ENCODE results near the gene SERPINA6. TPM values are rescaled to one million over a fixed set of nuclear protein-coding genes. Genes with fewer than 3 reads are reported as not detected.
"Not testable (repeated sequence)": the region's sequence is repeated elsewhere in the genome, so short reads cannot be mapped to it uniquely, and the experiment has no call there.

Gene SERPINA6
- total and polyA plus RNA-seq, 4 donors, result 0.18 to 0.77 (median 0.35) TPM

DNA sequence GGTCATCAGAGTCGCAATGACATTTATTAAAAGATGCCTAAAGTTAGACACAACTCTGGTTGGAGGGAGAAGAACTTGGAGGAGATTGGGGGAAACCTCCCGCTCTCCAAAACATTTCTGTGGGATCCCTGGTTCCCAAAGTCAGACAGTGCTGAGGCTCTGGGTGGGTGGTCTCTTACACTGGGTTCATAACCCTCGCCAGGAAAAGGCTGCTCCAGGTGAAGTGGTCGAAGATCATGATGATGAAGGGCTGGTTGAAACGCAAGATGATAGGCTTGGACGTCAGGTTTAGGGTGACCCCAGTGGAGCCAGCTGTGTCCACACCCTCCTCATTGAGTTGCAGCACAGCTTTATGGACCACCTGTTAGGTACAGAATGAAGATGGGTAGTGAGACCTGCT, 18.9 kb downstream of the SERPINA6 start:
- 87 to 91% methylated on average over 6 of the region's 6 CpGs for WGBS, 2 donors
- Histone ChIP-seq H3K4me3 (no peak overlapping the region), H3K36me3 (ENCODE audit: control insufficient read depth in 4 of 4, insufficient read depth in 4 of 4, low read length in 4 of 4) (no peaks in the 10 kb centered on the region), H3K9me3 (ENCODE audit: control insufficient read depth in 4 of 4, insufficient read depth in 3 of 4, low read length in 3 of 4) (peaks cover 0 to 10% (median 3%) of the 10 kb centered on the region in 4 donors), H3K9ac (ENCODE audit: insufficient read depth in 1 of 2, low read length in 2 of 2) (no peak overlapping the region), H3K27ac (ENCODE audit: low read depth in 1 of 2, low read length in 1 of 2) (no peak overlapping the region), H3K27me3 (ENCODE audit: control insufficient read depth in 3 of 3, insufficient read depth in 3 of 3, low read length in 2 of 3) (no peaks in the 10 kb centered on the region), H3K4me1 (ENCODE audit: control insufficient read depth in 5 of 5, insufficient read depth in 5 of 5, low read length in 5 of 5) (no peaks in the 10 kb centered on the region)
- TF ChIP-seq CTCF (IDR thresholded peaks at IDR 0.05; ENCODE audit: control extremely low read depth, extremely low read depth), result no peak
- ATAC-seq (ENCODE audit: insufficient read depth, low FRiP score) (no peak), DNase-seq (no peak)

DNA sequence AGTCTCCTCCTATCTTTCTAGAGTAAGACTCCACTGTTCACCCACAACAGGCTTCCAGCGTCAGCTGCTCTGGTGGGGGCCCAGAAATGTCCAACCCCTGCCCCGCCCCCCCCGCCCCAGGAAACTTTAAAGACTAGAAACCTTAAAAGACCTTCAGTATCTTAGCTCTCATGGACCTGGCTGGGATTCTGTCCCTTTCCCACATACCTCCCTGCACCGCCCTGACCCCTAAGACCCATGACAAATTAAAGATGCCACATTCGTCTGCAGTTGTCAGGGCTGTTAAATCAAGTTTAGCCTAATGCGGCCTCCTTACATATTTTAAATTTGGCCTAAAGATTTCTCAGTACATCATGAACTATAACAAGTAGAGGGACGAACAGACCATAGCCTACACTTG, 20.0 kb downstream of the SERPINA6 start:
- 85 to 88% methylated on average over 7 of the region's 7 CpGs for WGBS, 2 donors
- H3K36me3 ChIP-seq (ENCODE audit: control insufficient read depth in 4 of 4, insufficient read depth in 4 of 4, low read length in 4 of 4), result no peaks in the 10 kb centered on the region
- TF ChIP-seq CTCF (IDR thresholded peaks at IDR 0.05; ENCODE audit: control extremely low read depth, extremely low read depth), result no peak

GRCh38 chr14:94298130-94298529, 25.0 kb downstream of the SERPINA6 start:
- H3K4me3 ChIP-seq, result no peak overlapping the region
- no peak for TF ChIP-seq CTCF (IDR thresholded peaks at IDR 0.05; ENCODE audit: control extremely low read depth, extremely low read depth)
- no peak overlapping the region for H3K9ac ChIP-seq (ENCODE audit: insufficient read depth in 1 of 2, low read length in 2 of 2)
- no peak for DNase-seq
- WGBS, 2 donors, result 91 to 93% methylated on average over 15 of the region's 15 CpGs
- no peaks in the 10 kb centered on the region for H3K27me3 ChIP-seq (ENCODE audit: control insufficient read depth in 3 of 3, insufficient read depth in 3 of 3, low read length in 2 of 3)
- peaks cover 0 to 4% (median 2%) of the 10 kb centered on the region in 4 donors for H3K9me3 ChIP-seq (ENCODE audit: control insufficient read depth in 4 of 4, insufficient read depth in 3 of 4, low read length in 3 of 4)
- H3K4me1 ChIP-seq (ENCODE audit: control insufficient read depth in 5 of 5, insufficient read depth in 5 of 5, low read length in 5 of 5), result no peaks in the 10 kb centered on the region
- no peak overlapping the region for H3K27ac ChIP-seq (ENCODE audit: low read depth in 1 of 2, low read length in 1 of 2)
- H3K36me3 ChIP-seq (ENCODE audit: control insufficient read depth in 4 of 4, insufficient read depth in 4 of 4, low read length in 4 of 4), result no peaks in the 10 kb centered on the region
- ATAC-seq (ENCODE audit: insufficient read depth, low FRiP score), result no peak

More for the DNA sequence above, 20.0 kb downstream of the SERPINA6 start:
- Histone ChIP-seq H3K9me3 (ENCODE audit: control insufficient read depth in 4 of 4, insufficient read depth in 3 of 4, low read length in 3 of 4) (peaks cover 0 to 6% (median 2%) of the 10 kb centered on the region in 4 donors), H3K9ac (ENCODE audit: insufficient read depth in 1 of 2, low read length in 2 of 2) (no peak overlapping the region), H3K27me3 (ENCODE audit: control insufficient read depth in 3 of 3, insufficient read depth in 3 of 3, low read length in 2 of 3) (no peaks in the 10 kb centered on the region), H3K27ac (ENCODE audit: low read depth in 1 of 2, low read length in 1 of 2) (no peak overlapping the region), H3K4me1 (ENCODE audit: control insufficient read depth in 5 of 5, insufficient read depth in 5 of 5, low read length in 5 of 5) (no peaks in the 10 kb centered on the region), H3K4me3 (no peak overlapping the region)
- ATAC-seq (ENCODE audit: insufficient read depth, low FRiP score) (no peak), DNase-seq (no peak)

- not testable (repeated sequence) for DNase-seq; H3K27me3 ChIP-seq (ENCODE audit: control insufficient read depth in 3 of 3, insufficient read depth in 3 of 3, low read length in 2 of 3); H3K9ac ChIP-seq (ENCODE audit: insufficient read depth in 1 of 2, low read length in 2 of 2); H3K4me3 ChIP-seq; H3K36me3 ChIP-seq (ENCODE audit: control insufficient read depth in 4 of 4, insufficient read depth in 4 of 4, low read length in 4 of 4); H3K9me3 ChIP-seq (ENCODE audit: control insufficient read depth in 4 of 4, insufficient read depth in 3 of 4, low read length in 3 of 4); ATAC-seq (ENCODE audit: insufficient read depth, low FRiP score); H3K4me1 ChIP-seq (ENCODE audit: control insufficient read depth in 5 of 5, insufficient read depth in 5 of 5, low read length in 5 of 5); H3K27ac ChIP-seq (ENCODE audit: low read depth in 1 of 2, low read length in 1 of 2)
- WGBS, 2 donors, result 75 to 78% methylated on average over 4 of the region's 4 CpGs
Observed at GRCh38 chr14:94296181-94296545, 27.0 kb downstream of the SERPINA6 start.

Measured in lung (tissue), 12 donors.